Measurements from ENCODE around the gene ZNF134. TPM values are rescaled to one million over a fixed set of nuclear protein-coding genes. Genes with fewer than 3 reads are reported as not detected.

ZNF134 gene
- total RNA-seq = 14.9 and 18.5 TPM in 2 replicates

GRCh38 chr19:57613941-57614743, at the start of gene ZNF134:
Gene ZNF134 (plus strand): TSS chr19:57614242. CDS start chr19:57619469, 5,227 bp downstream.

GRCh38 chr19:57578487-57579205, 35.4 kb upstream of the ZNF134 start, which contains the start of gene ZNF416:
Gene ZNF416 (minus strand): TSS chr19:57578911. CDS start chr19:57578704, 207 bp downstream.

GRCh38 chr19:57583521-57584416, 30.3 kb upstream of the ZNF134 start, which contains the start of gene ZIK1:
Gene ZIK1 (plus strand): TSS chr19:57584145. CDS start chr19:57584357, 212 bp downstream.

GRCh38 chr19:57599761-57600383, 14.2 kb upstream of the ZNF134 start, which contains the start of gene ZNF530:
Gene ZNF530 (plus strand): TSS chr19:57599885. CDS start chr19:57604346, 4,461 bp downstream.

GRCh38 chr19:57632987-57633831, 19.2 kb downstream of the ZNF134 start, which contains the start of gene ZNF211:
Gene ZNF211 (plus strand): TSS chr19:57633168. CDS start chr19:57633347, 179 bp downstream.

GRCh38 chr19:57668635-57669034, 54.6 kb downstream of the ZNF134 start, which contains the start of gene ZSCAN4:
Gene ZSCAN4 (plus strand): TSS chr19:57668935. CDS start chr19:57676146, 7,211 bp downstream.

Other genes starting within 250 kb of the ZNF134 start
- 9.7 and 15.6 TPM in 2 replicates for gene ZNF548, start 224.4 kb upstream of the ZNF134 start, total RNA-seq
- gene ZNF17, start 203.1 kb upstream of the ZNF134 start, total RNA-seq = 8.2 and 11.0 TPM in 2 replicates
- gene ZNF749, start 178.9 kb upstream of the ZNF134 start, total RNA-seq = 7.8 and 13.8 TPM in 2 replicates
- 0.30 and 0.32 TPM in 2 replicates for gene VN1R1, start 157.1 kb upstream of the ZNF134 start, total RNA-seq
- 8.8 and 13.1 TPM in 2 replicates for gene ZNF772, start 136.7 kb upstream of the ZNF134 start, total RNA-seq
- 7.3 and 8.8 TPM in 2 replicates for gene ZNF419, start 126.5 kb upstream of the ZNF134 start, total RNA-seq
- 7.5 and 8.1 TPM in 2 replicates for gene ZNF773, start 114.3 kb upstream of the ZNF134 start, total RNA-seq
- gene ZNF549, start 86.9 kb upstream of the ZNF134 start, total RNA-seq = 3.5 and 5.2 TPM in 2 replicates
- gene ZNF550, start 54.4 kb upstream of the ZNF134 start, total RNA-seq = 2.9 and 5.8 TPM in 2 replicates
- 3.9 and 4.3 TPM in 2 replicates for gene ZNF416, start 35.3 kb upstream of the ZNF134 start, total RNA-seq
- gene ZIK1, start 30.1 kb upstream of the ZNF134 start, total RNA-seq = 1.6 and 2.9 TPM in 2 replicates
- 1.4 and 7.1 TPM in 2 replicates for gene ZNF530, start 14.4 kb upstream of the ZNF134 start, total RNA-seq
- gene ZNF211, start 18.9 kb downstream of the ZNF134 start, total RNA-seq = 5.8 and 9.3 TPM in 2 replicates
- gene ZSCAN4, start 54.7 kb downstream of the ZNF134 start, total RNA-seq = not detected in 2 replicates
- gene ZNF551, start 67.7 kb downstream of the ZNF134 start, total RNA-seq = 7.4 and 9.4 TPM in 2 replicates
- 0.32 and 1.5 TPM in 2 replicates for gene ZNF154, start 95.0 kb downstream of the ZNF134 start, total RNA-seq
- gene ZNF671, start 113.4 kb downstream of the ZNF134 start, total RNA-seq = 4.2 and 7.0 TPM in 2 replicates
- gene ZNF776, start 132.6 kb downstream of the ZNF134 start, total RNA-seq = 9.9 and 12.0 TPM in 2 replicates
- 11.4 and 22.9 TPM in 2 replicates for gene ZNF586, start 155.4 kb downstream of the ZNF134 start, total RNA-seq
- gene ZNF552, start 200.7 kb downstream of the ZNF134 start, total RNA-seq = 6.5 and 10.5 TPM in 2 replicates
- gene ZNF587B, start 216.1 kb downstream of the ZNF134 start, total RNA-seq = 20.8 and 22.5 TPM in 2 replicates
- gene ZNF587, start 235.6 kb downstream of the ZNF134 start, total RNA-seq = 29.6 and 31.8 TPM in 2 replicates

Data from epithelial cell of umbilical artery (primary cell).